DMS114 treated with DMSO at 0.1 percent for 48 hours (cell line): ENCODE data around the gene OBI1.

Source experiments
- DNase-seq: peaks from one replicate; lab custom pipeline; 2025; ENCODE audit not compliant: unreplicated experiment; lab: John Stamatoyannopoulos, UW

OBI1 gene, protein sequence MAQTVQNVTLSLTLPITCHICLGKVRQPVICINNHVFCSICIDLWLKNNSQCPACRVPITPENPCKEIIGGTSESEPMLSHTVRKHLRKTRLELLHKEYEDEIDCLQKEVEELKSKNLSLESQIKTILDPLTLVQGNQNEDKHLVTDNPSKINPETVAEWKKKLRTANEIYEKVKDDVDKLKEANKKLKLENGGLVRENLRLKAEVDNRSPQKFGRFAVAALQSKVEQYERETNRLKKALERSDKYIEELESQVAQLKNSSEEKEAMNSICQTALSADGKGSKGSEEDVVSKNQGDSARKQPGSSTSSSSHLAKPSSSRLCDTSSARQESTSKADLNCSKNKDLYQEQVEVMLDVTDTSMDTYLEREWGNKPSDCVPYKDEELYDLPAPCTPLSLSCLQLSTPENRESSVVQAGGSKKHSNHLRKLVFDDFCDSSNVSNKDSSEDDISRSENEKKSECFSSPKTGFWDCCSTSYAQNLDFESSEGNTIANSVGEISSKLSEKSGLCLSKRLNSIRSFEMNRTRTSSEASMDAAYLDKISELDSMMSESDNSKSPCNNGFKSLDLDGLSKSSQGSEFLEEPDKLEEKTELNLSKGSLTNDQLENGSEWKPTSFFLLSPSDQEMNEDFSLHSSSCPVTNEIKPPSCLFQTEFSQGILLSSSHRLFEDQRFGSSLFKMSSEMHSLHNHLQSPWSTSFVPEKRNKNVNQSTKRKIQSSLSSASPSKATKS

DNA sequence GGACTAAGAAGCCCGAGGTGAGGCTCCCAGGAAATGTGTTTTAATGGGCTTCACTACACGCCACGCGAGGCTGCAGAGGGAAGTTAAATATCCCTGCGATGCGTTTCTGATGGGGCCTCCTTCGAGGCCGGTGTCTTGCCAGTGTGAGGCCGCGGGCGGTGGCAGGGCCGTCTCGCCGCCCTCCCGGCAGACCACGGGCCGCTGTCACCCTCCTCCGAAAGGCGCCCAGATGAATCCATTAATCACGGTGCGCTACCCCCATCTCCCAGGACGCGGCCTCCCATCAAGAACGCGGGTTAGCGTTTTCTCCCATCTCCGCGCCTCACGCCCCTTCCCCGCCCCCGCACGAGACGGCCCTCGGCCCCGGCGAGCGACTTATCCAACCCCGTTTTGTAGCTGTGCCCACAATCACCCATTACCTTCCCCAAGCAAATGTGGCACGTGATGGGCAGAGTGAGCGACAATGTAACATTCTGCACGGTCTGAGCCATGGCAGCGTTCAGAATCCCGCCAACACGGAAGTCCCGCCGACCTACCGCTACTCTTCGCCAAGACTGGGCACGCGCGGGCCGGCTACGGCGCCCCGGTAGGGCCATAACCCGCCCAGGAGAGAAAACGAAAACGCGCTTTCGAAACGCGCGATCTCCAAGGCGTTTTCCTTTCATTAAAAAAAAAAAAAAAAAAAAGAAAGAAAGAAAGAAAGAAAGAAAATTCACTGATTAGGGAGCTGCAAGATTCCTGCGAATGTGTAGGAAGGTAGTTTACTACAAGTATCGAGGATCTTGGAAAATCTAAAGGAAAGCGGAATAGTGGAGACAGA lies at the start of gene OBI1:
OBI1 (minus strand) TSS at position 526 of the 820 bp plus-strand sequence; CDS start at position 491, 35 bp downstream.
- peak; percentile 54 for DNase-seq

DNA sequence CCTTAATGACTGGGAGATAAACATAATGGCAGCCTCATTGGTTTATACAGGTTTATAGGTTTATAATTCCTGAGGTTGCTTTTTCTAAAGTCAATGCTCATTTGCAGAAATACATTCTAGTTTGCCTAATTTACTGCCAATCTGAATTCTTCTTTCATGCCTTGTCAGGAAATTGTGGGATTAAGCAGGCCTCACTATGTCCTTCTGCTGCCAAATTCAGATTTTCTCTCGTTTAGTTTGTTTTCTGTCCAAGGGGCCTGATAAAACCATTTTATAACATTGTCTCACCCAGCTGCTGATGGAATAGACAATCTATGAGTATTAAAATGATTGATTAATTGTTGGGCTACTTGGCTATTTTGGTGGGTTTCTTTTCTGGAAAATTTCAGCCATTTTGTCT lies 42.4 kb upstream of the OBI1 start:
- DNase-seq, result no peak

DNA sequence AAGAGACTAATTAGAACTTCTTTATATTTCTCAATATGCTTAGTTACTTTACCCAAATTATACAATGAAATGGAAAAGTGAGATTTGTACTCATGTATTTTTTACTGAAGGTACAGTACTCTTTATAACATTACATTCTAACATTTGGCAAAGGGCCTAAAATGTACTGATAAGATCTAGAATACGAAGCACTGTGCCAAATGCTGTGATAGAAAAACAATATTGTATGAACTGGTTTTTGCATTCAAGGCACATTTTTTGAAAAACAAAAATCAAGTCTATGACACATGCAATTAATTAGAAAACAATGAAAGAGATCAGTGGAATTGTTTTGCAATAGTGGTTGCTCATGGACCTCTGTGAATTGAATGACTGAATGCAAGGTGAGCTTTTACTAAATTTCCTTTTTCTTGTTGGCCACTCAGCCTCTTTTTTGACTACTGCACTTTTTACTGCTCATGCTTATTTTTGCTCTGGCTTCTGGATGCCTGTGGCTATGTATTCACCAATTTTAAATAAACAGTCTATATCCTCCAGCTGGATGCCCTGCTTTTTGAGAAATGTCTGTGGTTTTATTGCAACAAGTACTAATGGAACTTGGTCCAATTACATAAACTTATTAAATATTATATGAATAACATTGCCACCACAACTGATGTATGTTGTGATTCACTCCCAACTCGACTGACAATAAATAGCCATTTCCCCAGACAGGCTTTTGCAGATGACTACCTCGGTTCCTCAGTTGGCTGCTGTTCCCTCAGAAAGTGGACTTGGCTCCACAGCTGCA lies 41.4 kb upstream of the OBI1 start:
- DNase-seq, result no peak

DNA sequence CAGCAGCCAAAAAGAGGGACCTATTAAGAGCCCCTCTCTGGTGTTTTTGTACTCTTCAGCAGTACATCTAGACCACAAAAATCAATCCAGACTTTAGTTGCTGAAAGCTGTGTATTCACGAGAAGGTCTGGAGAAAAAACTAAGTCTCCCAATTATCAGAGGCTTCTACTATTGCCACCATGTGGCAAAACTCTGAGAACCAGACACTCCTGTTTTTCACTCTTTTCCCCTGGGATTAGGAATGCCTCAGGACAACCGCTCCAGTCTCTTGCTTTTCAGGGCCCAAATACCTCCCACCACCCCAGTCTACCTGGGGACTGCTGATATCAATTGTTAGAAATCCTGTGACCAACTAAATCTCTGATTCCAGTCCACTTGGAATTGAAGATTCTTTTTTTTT lies 30.1 kb upstream of the OBI1 start:
- DNase-seq, result peak; percentile 2

DNA sequence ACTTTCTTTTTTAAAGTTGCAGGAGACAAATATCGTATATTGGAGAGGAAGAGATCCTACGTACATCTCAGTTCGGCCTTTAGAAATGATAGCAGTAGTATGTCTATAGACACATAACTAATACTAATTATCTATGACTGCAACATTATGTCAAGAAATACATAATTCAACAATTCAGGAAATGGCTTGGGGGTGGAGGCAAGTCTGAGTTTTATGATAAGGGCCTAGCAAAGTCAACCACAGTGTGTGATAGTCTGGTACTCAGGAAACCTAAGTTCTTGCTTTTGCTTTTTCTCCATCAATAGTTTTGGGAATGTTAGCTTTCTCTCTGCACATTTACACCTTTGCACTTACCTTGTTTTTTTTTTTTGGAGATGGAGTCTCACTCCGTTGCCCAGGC lies 27.5 kb upstream of the OBI1 start:
- DNase-seq, result no peak

DNA sequence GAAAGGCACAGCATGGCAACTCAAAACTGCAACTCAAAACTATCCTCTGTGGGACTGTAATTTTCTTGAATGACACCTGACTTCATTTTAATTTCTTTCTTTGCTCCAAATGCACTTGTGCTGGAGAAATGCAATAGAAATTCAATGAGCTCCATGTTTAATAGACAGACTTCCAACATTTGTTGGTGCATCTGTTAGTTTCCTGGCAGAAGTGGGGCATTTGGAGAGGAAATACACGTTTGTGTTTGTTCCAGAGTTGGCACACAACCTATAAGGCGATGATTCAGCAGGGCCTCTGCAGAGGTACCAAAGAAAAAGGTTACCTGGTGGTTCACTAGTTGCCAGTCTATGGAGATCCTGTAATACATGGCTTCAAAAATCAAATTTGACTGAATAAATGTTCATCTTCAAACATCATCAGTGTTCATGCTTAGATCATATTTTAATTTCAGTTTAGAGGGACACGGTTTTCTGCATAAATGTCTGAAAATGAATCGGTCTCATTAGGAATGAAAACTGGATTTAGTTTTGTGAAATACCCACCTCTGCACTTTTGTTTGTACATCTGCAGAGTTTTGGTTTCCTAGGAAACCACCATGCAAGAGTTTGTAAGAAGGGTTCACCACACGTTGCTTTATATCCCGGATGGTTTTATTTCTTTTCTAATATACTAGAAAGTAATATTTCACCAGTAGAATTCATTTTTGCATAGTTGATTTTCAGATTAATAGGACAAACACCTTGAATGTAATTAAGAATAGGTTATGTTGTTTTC lies 21.8 kb upstream of the OBI1 start:
- DNase-seq, result no peak

DNA sequence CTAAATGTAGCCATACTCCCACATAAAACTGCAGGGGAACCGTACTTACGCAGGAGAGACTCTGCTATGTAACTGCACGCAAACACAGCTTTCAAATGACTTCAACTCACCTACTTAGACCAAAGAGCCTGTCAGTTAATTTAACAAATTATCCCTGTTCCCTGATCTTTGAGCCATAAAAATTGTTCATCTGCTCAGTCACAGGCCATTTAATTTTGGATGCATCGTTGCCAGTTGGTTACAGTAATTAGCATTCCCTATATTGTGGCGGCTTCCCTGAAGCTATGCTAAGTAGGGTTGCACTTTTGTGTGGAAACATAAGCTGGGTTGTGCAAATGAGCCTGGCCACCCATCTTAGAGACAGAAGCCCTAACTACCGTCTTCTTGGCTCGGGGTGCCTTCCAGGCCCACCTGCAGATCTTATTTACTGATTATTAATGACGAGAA lies 21.2 kb upstream of the OBI1 start:
- no peak for DNase-seq

DNA sequence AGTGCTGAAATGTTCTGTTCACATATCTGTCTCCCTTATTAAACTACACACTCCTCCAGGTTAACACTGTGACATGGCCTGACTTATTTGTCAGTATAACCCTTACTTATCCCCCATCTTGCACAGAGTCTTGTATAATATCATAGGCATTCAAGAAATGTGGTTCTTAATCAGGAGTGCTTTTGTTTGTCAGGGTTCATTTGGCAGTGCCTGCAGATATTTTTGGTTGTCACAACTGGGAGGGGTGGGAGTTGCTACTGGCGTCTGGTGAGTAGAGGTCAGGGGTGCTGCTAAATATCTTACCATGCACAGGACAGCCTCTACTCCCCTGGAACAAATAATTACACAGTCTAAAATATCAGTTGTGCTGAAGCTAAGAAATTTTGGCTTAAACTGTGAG lies 20.4 kb upstream of the OBI1 start:
- DNase-seq, result no peak

DNA sequence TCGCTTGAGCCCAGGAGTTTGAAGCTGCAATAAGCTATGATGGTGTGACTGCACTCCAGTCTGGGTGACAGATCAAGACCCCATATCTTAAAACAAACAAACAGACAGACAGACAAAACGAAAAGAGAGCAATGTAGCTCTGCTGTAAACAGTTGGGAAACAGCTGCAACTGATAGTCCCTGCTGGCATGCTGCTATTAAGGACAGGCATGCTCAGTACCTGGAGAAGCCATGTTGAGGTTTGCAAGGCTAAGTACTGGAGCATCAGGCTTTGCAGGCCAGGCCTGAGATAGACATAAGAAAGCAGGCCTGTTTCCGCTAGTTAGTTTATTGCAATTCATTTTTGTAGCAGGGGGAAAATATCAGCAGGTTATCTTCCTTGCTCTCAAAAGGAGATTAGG lies 16.2 kb upstream of the OBI1 start:
- no peak for DNase-seq

DNA sequence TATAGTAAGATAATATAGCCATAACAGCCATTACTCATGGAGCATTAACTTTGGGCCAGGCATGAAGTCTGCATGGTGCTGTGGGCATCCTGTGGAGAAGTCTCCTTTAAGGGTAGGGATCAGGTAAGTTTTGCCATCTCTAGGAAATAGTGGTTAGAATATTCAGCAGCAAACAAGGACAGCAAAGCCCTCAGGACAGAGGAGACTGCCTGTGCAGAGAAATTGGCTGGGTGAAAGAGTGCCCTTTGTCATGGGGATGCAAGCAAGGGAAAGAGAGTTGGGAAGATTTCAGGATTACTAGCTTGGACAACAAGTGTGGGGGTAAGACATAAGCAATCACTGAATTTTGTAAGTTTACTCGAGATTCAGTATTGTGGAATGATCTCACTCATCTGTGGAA lies 15.7 kb upstream of the OBI1 start:
- no peak for DNase-seq

DNA sequence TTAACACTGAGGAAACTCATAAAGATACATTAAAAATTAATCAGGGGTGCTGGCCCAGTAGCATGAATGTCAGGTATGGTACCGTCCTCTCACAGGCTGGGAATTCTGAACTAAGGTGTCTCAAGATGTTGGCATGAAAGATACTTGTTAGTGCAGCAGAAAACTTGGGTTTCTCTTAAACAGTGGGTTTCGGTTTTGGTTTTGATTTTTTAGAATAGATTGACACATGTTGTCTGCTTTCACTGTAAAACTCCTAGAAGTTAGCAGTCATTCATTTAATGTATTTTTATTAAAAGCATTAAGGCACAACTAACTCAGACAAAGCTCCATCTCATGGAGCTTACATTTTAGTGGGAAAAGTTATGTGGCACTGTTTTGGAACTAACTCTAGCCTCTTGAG lies 3.5 kb upstream of the OBI1 start:
- DNase-seq, result no peak

DNA sequence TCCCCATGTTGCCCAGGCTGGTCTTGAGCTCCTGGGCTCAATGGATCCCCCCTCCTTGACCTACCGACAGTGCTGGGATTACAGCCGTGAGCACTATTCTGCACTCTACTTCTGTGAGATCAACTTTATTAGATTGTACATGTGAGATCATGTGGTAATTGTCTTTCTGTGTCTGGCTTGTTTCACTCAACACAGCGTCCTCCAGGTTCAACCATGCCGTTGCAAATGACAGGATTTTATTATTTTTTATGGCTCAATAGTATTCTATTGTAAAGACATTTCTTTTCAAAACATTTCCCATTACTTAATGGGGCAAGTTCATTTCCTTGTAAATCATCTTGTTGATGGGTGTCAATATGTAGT lies 1.5 kb upstream of the OBI1 start:
- DNase-seq, result no peak

DNA sequence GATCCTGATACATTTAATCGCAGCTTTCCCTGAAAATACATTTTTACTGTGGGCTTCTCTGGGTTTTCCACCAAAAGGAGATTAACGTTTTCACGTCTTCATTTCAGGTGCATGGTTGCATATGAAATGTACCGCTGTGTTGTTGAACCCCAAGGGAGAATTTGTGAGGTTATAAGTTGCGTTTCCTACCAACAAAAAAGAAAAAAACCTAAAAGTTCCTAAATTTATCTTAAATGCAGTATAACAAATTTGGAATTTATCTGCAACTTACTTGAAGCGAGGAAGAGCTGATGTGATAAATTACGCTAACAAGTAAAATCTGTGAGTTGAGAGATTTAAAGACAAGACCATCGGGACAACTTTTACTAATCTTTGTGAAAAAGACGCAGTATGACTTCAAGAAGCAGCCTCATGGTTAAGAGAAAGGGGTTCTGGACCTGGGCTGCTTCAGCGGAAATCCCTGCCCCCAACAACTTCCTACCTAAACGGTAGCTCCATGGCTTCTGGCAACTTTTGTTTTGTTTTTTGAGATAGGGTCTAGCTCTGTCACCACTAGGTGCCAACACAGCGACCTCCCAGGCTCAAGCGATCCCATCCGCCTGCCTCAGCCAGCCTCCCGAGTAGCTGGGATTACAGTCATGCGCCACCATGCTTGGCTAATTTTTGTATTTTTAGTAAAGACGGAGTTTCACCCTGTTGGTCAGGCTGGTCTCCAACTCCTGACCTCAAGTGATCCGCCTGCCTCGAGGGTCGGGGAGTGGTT lies 958 bp upstream of the OBI1 start:
- no peak for DNase-seq

DNA sequence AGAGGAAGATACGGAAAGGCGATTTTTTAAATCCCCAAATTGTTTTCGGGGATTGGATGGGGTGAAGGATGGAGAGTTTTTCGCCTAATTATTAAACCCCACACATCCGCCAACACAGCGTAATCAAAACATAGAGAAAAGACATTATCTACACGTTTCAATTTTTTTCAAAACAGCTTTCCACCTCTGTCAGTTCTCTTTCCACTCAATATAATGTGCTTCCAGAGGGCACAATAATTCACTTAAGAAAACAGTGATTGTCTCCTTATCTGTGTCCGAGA lies 435 bp upstream of the OBI1 start:
- DNase-seq, result no peak

DNA sequence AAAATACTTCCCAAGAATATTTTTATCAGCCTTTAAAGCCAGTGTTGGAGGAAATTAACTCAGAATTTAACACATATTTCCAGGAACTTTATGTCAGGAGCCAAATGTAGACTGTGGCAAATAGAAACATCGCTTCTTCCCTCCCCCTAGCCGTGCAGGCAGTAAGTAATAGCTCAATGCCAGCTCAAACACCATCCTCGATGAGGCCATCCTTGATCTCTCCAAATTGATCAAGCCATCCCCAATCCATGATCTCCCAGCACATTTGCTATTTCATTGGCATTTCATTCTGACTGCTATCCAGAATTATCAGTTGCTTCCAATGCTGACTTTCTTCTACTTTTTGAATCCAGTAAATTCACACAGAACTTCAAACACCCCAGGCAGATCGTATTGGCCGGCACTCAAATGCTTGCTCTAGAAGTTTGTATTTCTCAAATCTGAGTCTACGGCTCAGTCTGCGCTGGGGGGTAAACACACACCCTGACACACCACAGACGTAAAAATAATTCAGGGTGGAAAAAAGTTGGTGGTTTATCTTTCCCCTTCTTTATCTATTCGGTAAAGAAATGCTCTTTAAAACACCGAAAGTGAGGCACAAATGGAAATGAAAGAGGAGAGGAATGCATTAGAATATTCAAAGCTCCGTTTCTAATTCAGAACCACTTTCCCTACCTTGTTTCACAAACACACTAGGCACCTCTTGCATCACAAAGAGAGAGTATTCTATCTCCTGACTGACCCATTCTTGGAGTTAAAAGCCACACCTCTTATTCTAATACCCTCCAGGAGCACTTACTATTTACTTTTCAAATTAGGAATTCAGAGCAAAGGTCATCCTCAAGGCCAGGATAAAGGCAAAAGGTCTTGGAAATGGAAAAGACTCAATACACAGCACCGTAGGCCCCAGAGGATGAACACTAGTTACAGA lies 991 bp downstream of the OBI1 start:
- DNase-seq, result no peak

DNA sequence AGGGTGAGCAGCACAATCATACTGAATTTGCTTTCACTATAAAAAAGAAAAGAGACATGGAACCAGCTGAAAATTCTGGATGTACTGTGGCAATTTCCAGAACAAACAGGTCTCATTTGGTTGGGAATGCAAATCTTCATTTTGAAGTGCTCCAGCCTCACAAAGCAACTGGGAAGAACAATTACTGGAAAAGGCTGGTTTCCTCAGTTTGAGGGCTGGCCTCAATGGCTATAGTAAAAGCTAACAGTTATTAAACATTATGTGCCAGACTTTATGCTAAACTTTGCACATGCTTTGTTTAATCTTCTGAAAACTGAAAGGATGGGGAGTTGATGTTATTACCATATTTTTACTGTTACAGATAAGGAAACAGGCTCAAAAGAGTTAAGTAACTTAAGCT lies 3.0 kb downstream of the OBI1 start:
- DNase-seq, result no peak

DNA sequence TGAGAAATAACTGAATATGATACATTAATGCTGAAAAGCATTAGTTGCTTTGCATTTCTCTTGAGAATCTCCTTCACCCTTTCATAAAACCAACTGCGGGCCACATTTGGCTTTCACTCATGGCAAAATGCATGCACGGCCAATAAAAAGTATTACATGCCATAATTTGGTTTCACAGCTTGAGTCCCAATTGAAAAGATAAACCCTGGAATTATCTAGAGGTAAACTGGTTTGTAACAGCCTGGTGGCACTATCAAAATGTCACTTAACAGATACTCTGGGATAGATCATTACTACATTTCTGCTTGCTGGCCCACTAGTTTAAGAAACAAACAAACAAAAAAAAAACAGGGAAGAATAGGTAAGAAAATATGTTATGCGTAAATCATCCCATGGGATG lies 3.9 kb downstream of the OBI1 start:
- DNase-seq, result no peak

DNA sequence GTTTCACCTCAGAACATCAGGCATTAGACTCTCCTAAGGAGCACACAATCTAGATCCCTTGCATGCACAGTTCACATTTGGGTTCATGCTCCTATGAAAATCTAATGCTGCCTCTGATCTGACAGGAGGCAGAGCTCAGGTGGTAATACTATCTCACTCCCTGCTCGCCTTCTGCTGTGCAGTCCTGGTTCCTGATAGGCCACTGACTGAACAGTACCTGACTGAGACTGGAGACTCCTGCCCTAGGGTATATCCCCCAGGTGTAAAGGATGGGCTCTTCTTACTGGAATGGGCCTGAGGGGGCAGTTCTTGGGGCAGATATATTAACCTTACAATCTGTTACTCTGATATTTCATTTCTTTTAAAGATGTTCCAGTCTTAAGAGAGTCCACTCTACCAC lies 6.3 kb downstream of the OBI1 start:
- DNase-seq, result no peak

DNA sequence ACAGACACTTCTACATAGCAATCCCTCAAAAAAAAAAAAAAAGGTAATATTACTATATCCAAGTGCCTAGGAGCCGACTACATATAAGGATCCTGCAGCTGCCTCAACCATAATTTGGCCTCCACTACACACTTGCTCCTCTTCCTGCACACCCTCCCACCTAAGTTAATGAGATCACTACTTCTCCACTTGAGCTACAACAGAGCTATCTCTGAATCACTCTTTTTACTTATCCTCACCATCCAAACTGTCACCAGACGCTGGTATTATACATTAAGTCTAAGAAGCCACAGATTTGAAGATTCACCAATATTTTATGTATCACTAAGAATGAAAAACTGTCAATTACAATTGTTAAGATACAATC lies 8.3 kb downstream of the OBI1 start:
- no peak for DNase-seq
